GM12864 (cell line): ENCODE measurements around the gene CLP1.
"Not testable (repeated sequence)": the region's sequence is repeated elsewhere in the genome, so short reads cannot be mapped to it uniquely, and the experiment has no call there.

Experiments used
- DNase-seq: peaks from one replicate; pipeline ENCODE4 v3.0.0-alpha.2; 2011; ENCODE audit warnings: low read depth
- H3K4me3 ChIP-seq: 2 replicates; pipeline ENCODE4 v1.5.1; 2011; ENCODE audit warnings: mild to moderate bottlenecking, low read depth, low read length, control low read depth
- CTCF ChIP-seq: IDR thresholded peaks from 2 replicates; pipeline ENCODE4 v1.5.1; 2011; ENCODE audit warnings: low read depth, mild to moderate bottlenecking, moderate library complexity, low read length, control low read depth, inconsistent platforms; ENCODE audit errors: missing control alignments

CLP1 gene

GRCh38 chr11:57679396-57679795, 21.8 kb downstream of the CLP1 start:
- no peak for TF ChIP-seq CTCF
- no peak overlapping the region for H3K4me3 ChIP-seq
- no peak for DNase-seq

GRCh38 chr11:57680552-57680874, 23.0 kb downstream of the CLP1 start:
- no peak for DNase-seq
- H3K4me3 ChIP-seq = no peak overlapping the region
- no peak for TF ChIP-seq CTCF

GRCh38 chr11:57681168-57681567, 23.6 kb downstream of the CLP1 start:
- no peak for DNase-seq
- no peak for TF ChIP-seq CTCF
- H3K4me3 ChIP-seq = no peak overlapping the region

GRCh38 chr11:57690474-57690873, 32.9 kb downstream of the CLP1 start:
- DNase-seq, H3K4me3 ChIP-seq: not testable (repeated sequence)

GRCh38 chr11:57698843-57699365, 41.3 kb downstream of the CLP1 start:
- no peak for TF ChIP-seq CTCF
- no peak for DNase-seq
- H3K4me3 ChIP-seq = no peak overlapping the region

GRCh38 chr11:57699813-57700212, 42.3 kb downstream of the CLP1 start:
- no peak for TF ChIP-seq CTCF
- DNase-seq = no peak

GRCh38 chr11:57700425-57700824, 42.9 kb downstream of the CLP1 start:
- TF ChIP-seq CTCF = no peak
- no peak overlapping the region for H3K4me3 ChIP-seq
- no peak for DNase-seq

More at GRCh38 chr11:57699813-57700212, 42.3 kb downstream of the CLP1 start:
- H3K4me3 ChIP-seq = no peak overlapping the region

- TF ChIP-seq CTCF = no peak
- no peak for DNase-seq
- H3K4me3 ChIP-seq = no peak overlapping the region
Observed at GRCh38 chr11:57703341-57703740, 45.8 kb downstream of the CLP1 start.
